ENCODE results near the gene RUNX2.

DNA sequence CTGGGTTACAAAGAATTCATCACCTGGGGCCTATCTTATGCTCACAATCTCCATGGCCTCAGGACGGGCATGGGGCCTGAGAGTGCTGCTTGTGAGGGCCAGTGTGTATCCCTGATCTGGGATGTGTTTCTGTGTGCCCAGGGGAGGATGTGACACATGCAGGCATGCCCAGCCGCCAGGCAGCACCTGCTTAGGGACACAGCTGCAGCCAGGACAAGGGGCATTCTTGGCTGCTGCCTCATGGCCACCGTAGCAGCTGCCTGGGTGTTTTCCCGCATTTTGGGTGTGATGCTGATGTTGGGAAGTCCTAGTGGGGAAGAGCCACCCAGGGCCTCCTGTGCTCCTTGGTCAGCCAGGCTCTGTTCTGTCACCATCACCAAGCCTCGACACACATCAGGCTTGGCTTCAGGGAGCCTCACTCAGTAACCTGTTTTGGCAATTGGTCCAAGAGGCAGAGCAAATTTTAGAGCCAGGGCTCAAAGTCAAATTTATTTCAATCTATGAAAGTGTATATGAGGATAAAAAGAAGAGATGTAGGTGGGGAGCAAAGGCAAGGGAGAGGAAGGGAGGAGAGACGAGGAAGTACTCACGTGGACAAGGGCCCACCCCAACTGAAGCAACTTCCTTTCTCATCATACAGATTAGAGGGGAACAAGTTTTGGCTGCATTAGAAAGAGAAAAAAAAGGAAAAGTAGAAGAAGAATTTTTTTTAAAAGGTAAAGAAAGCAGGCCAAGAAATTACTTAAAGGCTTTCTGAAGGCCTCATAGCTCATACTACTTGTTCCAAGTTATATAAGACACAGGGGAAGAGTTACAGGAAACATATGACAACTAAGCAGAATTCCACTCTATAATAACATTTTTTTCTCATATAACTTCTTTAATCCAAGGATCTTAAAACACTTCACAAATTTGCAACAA lies 319.5 kb downstream of the RUNX2 start:
- TF ChIP-seq GATA2 (IDR thresholded peaks at IDR 0.05; ENCODE audit: low read depth, low read length) (no peak), GATA3 (IDR thresholded peaks at IDR 0.05; ENCODE audit: low read depth, low read length) (no peak)

All from SH-SY5Y (cell line).